Tibial artery (tissue), 4 donors: ENCODE data around the gene FSTL4.

Source experiments
- DNase-seq, 2 donors: peaks; one replicate each; pipeline ENCODE4 v3.0.0-alpha.2; 2019
- H3K27ac ChIP-seq, 2 donors: fragments of 200-600 bp; sonication (generic) in 1 of 2; 1 replicate in 1 of 2; 2 replicates in 1 of 2; pipeline ENCODE4 v1.5.1; 2018 to 2019; ENCODE audit warnings: mild to moderate bottlenecking in 1 of 2
- H3K27me3 ChIP-seq, 2 donors: fragments of 200-600 bp; sonication (generic) in 1 of 2; one replicate each; pipeline versions ENCODE4 v1.5.1 to v1.6.0; 2016 to 2019
- H3K36me3 ChIP-seq, 3 donors: fragments of 200-600 bp; sonication (generic) in 2 of 3; one replicate each; pipeline ENCODE4 v1.5.1; 2016 to 2019; ENCODE audit warnings: mild to moderate bottlenecking in 2 of 3
- H3K4me1 ChIP-seq, 4 donors: fragments of 200-600 bp; sonication (generic) in 2 of 4; 1 replicate in 3 of 4; 2 replicates in 1 of 4; pipeline ENCODE4 v1.5.1; 2016 to 2019
- H3K4me3 ChIP-seq, 2 donors: fragments of 200-600 bp; sonication (generic) in 1 of 2; 1 replicate in 1 of 2; 2 replicates in 1 of 2; pipeline ENCODE4 v1.5.1; 2018 to 2019; ENCODE audit warnings: mild to moderate bottlenecking in 2 of 2
- H3K9me3 ChIP-seq, 3 donors: fragments of 200-600 bp; sonication (generic) in 1 of 3; one replicate each; pipeline ENCODE4 v1.5.1; 2016 to 2019
- CTCF ChIP-seq, 2 experiments: fragments of 200-600 bp in 1 of 2; fragments of 450-650 bp in 1 of 2; IDR thresholded peaks; one replicate each; pipeline ENCODE4 v1.5.1; 2017 to 2019; ENCODE audit warnings: antibody characterized with exemption in 2 of 2, mild to moderate bottlenecking in 1 of 2, moderate library complexity in 1 of 2
- intact Hi-C: fragments of 100-400 bp; cut with DNase I; formaldehyde crosslinking; loops from one replicate; pipeline ENCODE4 v1.15.0; 2023; ENCODE audit warnings: low total_unique reads

Gene FSTL4

GRCh38 chr5:133366438-133366837, 245.9 kb downstream of the FSTL4 start:
- intact Hi-C loops: no loop called here
- no peak overlapping the region for H3K27ac ChIP-seq
- TF ChIP-seq CTCF (IDR thresholded peaks at IDR 0.05): no peak
- H3K9me3 ChIP-seq: no peaks in the 10 kb centered on the region
- no peak for DNase-seq
- no peak overlapping the region for H3K4me3 ChIP-seq
- no peaks in the 10 kb centered on the region for H3K36me3 ChIP-seq
- peaks cover 0 to 17% of the 10 kb centered on the region in 2 donors for H3K27me3 ChIP-seq
- no peaks in the 10 kb centered on the region for H3K4me1 ChIP-seq

- H3K27ac ChIP-seq: no peak overlapping the region
- intact Hi-C loops: no loop called here
- no peak overlapping the region for H3K4me3 ChIP-seq
- no peak for TF ChIP-seq CTCF (IDR thresholded peaks at IDR 0.05)
- peaks cover 0 to 17% of the 10 kb centered on the region in 2 donors for H3K27me3 ChIP-seq
- H3K9me3 ChIP-seq: no peaks in the 10 kb centered on the region
- H3K36me3 ChIP-seq: no peaks in the 10 kb centered on the region
- H3K4me1 ChIP-seq: no peaks in the 10 kb centered on the region
- no peak for DNase-seq
Observed at GRCh38 chr5:133365738-133366137, 246.6 kb downstream of the FSTL4 start.

- no peaks in the 10 kb centered on the region for H3K9me3 ChIP-seq
- peak in 1 of 2 experiments; percentile 17 for TF ChIP-seq CTCF (IDR thresholded peaks at IDR 0.05)
- H3K27ac ChIP-seq: no peak overlapping the region
- no peaks in the 10 kb centered on the region for H3K4me1 ChIP-seq
- intact Hi-C loops: no loop called here
- no peaks in the 10 kb centered on the region for H3K36me3 ChIP-seq
- DNase-seq: no peak
- peaks cover 0 to 12% of the 10 kb centered on the region in 2 donors for H3K27me3 ChIP-seq
- H3K4me3 ChIP-seq: no peak overlapping the region
Observed at GRCh38 chr5:133364936-133365707, 247.2 kb downstream of the FSTL4 start.

- H3K4me1 ChIP-seq: no peaks in the 10 kb centered on the region
- intact Hi-C loops: no loop called here
- TF ChIP-seq CTCF (IDR thresholded peaks at IDR 0.05): no peak
Observed at GRCh38 chr5:133363807-133364587, 248.3 kb downstream of the FSTL4 start.

GRCh38 chr5:133362438-133362837, 249.9 kb downstream of the FSTL4 start:
- TF ChIP-seq CTCF (IDR thresholded peaks at IDR 0.05): no peak
- no peaks in the 10 kb centered on the region for H3K9me3 ChIP-seq
- H3K36me3 ChIP-seq: no peaks in the 10 kb centered on the region
- peak in 1 of 2 donors; percentile 40 for DNase-seq
- no peaks in the 10 kb centered on the region for H3K4me1 ChIP-seq
- H3K27me3 ChIP-seq: peaks cover 0 to 3% of the 10 kb centered on the region in 2 donors
- no peak overlapping the region for H3K4me3 ChIP-seq
- intact Hi-C loops: no loop called here
- no peak overlapping the region for H3K27ac ChIP-seq

More at GRCh38 chr5:133363807-133364587, 248.3 kb downstream of the FSTL4 start:
- H3K36me3 ChIP-seq: no peaks in the 10 kb centered on the region
- DNase-seq: peak in 1 of 2 donors; percentile 38
- H3K9me3 ChIP-seq: no peaks in the 10 kb centered on the region
- H3K4me3 ChIP-seq: no peak overlapping the region
- H3K27ac ChIP-seq: no peak overlapping the region
- peaks cover 0 to 2% of the 10 kb centered on the region in 2 donors for H3K27me3 ChIP-seq
